CD14-positive monocyte (primary cell): ENCODE results near the gene SPG11. TPM values are rescaled to one million over a fixed set of nuclear protein-coding genes. Genes with fewer than 3 reads are reported as not detected.
A peak's percentile ranks its signal among the peaks of the same experiment; 100 is the strongest.

Source experiments
- DNase-seq, 3 donors: peaks; one replicate each; pipeline ENCODE4 v3.0.0-alpha.2; 2011 to 2022
- H2AFZ ChIP-seq: 2 replicates; pipeline ENCODE4 v1.6.0; 2012; ENCODE audit warnings: mild to moderate bottlenecking, low read depth, low read length, inconsistent platforms; ENCODE audit not compliant: insufficient read depth, poor library complexity, severe bottlenecking
- H3K27ac ChIP-seq, 2 donors: 1 replicate in 1 of 2; 2 replicates in 1 of 2; pipeline ENCODE4 v1.5.1; 2012 to 2013; ENCODE audit warnings: low read length in 2 of 2, control low read depth in 1 of 2, inconsistent platforms in 1 of 2, low read depth in 1 of 2, mild to moderate bottlenecking in 1 of 2
- H3K27me3 ChIP-seq, 2 donors: one replicate each; pipeline versions ENCODE4 v1.6.0 to v1.6.1; 2011 to 2013; ENCODE audit warnings: low read length in 2 of 2; ENCODE audit not compliant: control insufficient read depth in 2 of 2, insufficient read depth in 2 of 2
- H3K36me3 ChIP-seq, 2 donors: replicated peaks in 1 of 2; 1 replicate in 1 of 2; 2 replicates in 1 of 2; pipeline versions ENCODE4 v1.5.1 to v1.6.1; 2012 to 2013; ENCODE audit warnings: low read length in 2 of 2, control low read depth in 1 of 2, inconsistent platforms in 1 of 2, mild to moderate bottlenecking in 1 of 2; ENCODE audit not compliant: insufficient read depth in 2 of 2, control insufficient read depth in 1 of 2
- H3K4me1 ChIP-seq, 2 donors: 1 replicate in 1 of 2; 2 replicates in 1 of 2; pipeline versions ENCODE4 v1.5.1 to v1.6.1; 2012 to 2013; ENCODE audit warnings: low read length in 2 of 2, control low read depth in 1 of 2, inconsistent platforms in 1 of 2, mild to moderate bottlenecking in 1 of 2, moderate library complexity in 1 of 2; ENCODE audit not compliant: insufficient read depth in 2 of 2, control insufficient read depth in 1 of 2
- H3K4me2 ChIP-seq: replicated peaks from 2 replicates; pipeline ENCODE3; 2012; ENCODE audit warnings: low read length, moderate library complexity, mild to moderate bottlenecking; ENCODE audit not compliant: poor library complexity, severe bottlenecking; ENCODE audit errors: extremely low read depth
- H3K4me3 ChIP-seq, 3 experiments: fragments of 200-600 bp in 1 of 3; sonication (generic) in 1 of 3; replicated peaks in 1 of 3; 1 replicate in 2 of 3; 2 replicates in 1 of 3; pipeline ENCODE4 v1.5.1; 2011 to 2013; ENCODE audit warnings: low read length in 3 of 3, mild to moderate bottlenecking in 3 of 3, control low read depth in 2 of 3, low read depth in 2 of 3, inconsistent platforms in 1 of 3, moderate library complexity in 1 of 3
- H3K79me2 ChIP-seq: 2 replicates; pipeline ENCODE4 v1.6.0; 2012; ENCODE audit warnings: mild to moderate bottlenecking, control low read depth, inconsistent platforms, low read length, moderate library complexity; ENCODE audit not compliant: insufficient read depth
- H3K9ac ChIP-seq: 2 replicates; pipeline ENCODE4 v1.6.0; 2017; ENCODE audit warnings: low read length, mild to moderate bottlenecking; ENCODE audit not compliant: insufficient read depth, poor library complexity, severe bottlenecking
- H3K9me3 ChIP-seq, 2 donors: replicated peaks in 1 of 2; 1 replicate in 1 of 2; 2 replicates in 1 of 2; pipeline versions ENCODE4 v1.5.1 to v1.6.1; 2012 to 2013; ENCODE audit warnings: low read length in 2 of 2, control low read depth in 1 of 2; ENCODE audit not compliant: control insufficient read depth in 1 of 2, insufficient read depth in 1 of 2
- H4K20me1 ChIP-seq: 2 replicates; pipeline ENCODE4 v1.6.0; 2012; ENCODE audit warnings: mild to moderate bottlenecking, low read length, control low read depth, moderate library complexity; ENCODE audit not compliant: insufficient read depth
- H3K27ac Mint-ChIP-seq, 7 donors: one replicate each; pipeline ENCODE4 v1.8.0; 2020; ENCODE audit warnings: mild to moderate bottlenecking in 7 of 7, mixed read lengths in 7 of 7, moderate library complexity in 6 of 7, inconsistent platforms in 2 of 7
- H3K27me3 Mint-ChIP-seq, 3 donors: one replicate each; pipeline ENCODE4 v1.8.0; 2021 to 2022; ENCODE audit warnings: low read depth in 3 of 3, mild to moderate bottlenecking in 3 of 3, mixed read lengths in 3 of 3, moderate library complexity in 3 of 3, inconsistent platforms in 1 of 3
- H3K36me3 Mint-ChIP-seq, 2 donors: one replicate each; pipeline ENCODE4 v1.8.0; 2020; ENCODE audit warnings: mixed read lengths in 2 of 2, inconsistent platforms in 1 of 2, mild to moderate bottlenecking in 1 of 2
- H3K4me1 Mint-ChIP-seq: one replicate; pipeline ENCODE4 v1.8.0; 2020; ENCODE audit warnings: mild to moderate bottlenecking, mixed read lengths
- H3K4me3 Mint-ChIP-seq, 2 donors: one replicate each; pipeline ENCODE4 v1.8.0; 2020; ENCODE audit warnings: mild to moderate bottlenecking in 2 of 2, mixed read lengths in 2 of 2, moderate library complexity in 1 of 2
- H3K9me3 Mint-ChIP-seq, 7 donors: one replicate each; pipeline ENCODE4 v1.8.0; 2020 to 2022; ENCODE audit warnings: mixed read lengths in 7 of 7, mild to moderate bottlenecking in 6 of 7, moderate library complexity in 6 of 7, inconsistent platforms in 2 of 7
- WGBS: methylation state at CpG from one replicate; pipeline ENCODE4 v1.1.5; 2013; ENCODE audit warnings: missing lambda C conversion rate; ENCODE audit not compliant: insufficient coverage; 5-methylcytosine and 5-hydroxymethylcytosine counted together
- intact Hi-C, 2 donors: fragments of 100-400 bp; cut with micrococcal nuclease; formaldehyde crosslinking; loops; one replicate each; pipeline versions ENCODE4 v1.15.0 to v1.15.1; 2023
- polyA plus RNA-seq, 3 donors: library from polyadenylated mRNA; depleted of rRNA in 1 of 3; unstranded in 2 of 3; stranded (reverse) in 1 of 3; fragments of 300-500 nt in 2 of 3; fragments of >200 nt in 1 of 3; fragmentation: Illumina TruSeq in 2 of 3; gene quantifications; 1 replicate in 2 of 3; 2 replicates in 1 of 3; pipeline ENCODE4 v1.2.3, GENCODE V29; 2012 to 2021
- TF ChIP-seq, protein P1 (sequence below): fragments of 200-600 bp; IDR thresholded peaks from one replicate; pipeline ENCODE4 v1.8.0; 2022; ENCODE audit warnings: antibody characterized with exemption, mild to moderate bottlenecking

SPG11 gene
- polyA plus RNA-seq, 3 donors: 26.4 to 140 (median 50.4) TPM

GRCh38 chr15:44537735-44538240 lies 125.7 kb downstream of the SPG11 start:
- TF ChIP-seq, protein P1, sequence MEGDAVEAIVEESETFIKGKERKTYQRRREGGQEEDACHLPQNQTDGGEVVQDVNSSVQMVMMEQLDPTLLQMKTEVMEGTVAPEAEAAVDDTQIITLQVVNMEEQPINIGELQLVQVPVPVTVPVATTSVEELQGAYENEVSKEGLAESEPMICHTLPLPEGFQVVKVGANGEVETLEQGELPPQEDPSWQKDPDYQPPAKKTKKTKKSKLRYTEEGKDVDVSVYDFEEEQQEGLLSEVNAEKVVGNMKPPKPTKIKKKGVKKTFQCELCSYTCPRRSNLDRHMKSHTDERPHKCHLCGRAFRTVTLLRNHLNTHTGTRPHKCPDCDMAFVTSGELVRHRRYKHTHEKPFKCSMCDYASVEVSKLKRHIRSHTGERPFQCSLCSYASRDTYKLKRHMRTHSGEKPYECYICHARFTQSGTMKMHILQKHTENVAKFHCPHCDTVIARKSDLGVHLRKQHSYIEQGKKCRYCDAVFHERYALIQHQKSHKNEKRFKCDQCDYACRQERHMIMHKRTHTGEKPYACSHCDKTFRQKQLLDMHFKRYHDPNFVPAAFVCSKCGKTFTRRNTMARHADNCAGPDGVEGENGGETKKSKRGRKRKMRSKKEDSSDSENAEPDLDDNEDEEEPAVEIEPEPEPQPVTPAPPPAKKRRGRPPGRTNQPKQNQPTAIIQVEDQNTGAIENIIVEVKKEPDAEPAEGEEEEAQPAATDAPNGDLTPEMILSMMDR: peak; percentile 11
- H3K4me2 ChIP-seq: peak overlapping the region; percentile 93
- no peaks in the 10 kb centered on the region for H3K27me3 ChIP-seq
- H4K20me1 ChIP-seq: peaks cover 26% of the 10 kb centered on the region
- H3K4me1 Mint-ChIP-seq: peaks cover 33% of the 10 kb centered on the region
- peaks cover 64% of the 10 kb centered on the region for H3K79me2 ChIP-seq
- peak overlapping the region; percentile 85 to 91 for H3K4me3 Mint-ChIP-seq
- DNase-seq: peak; percentile 25 to 53 (median 47)
- peaks cover 23 to 32% of the 10 kb centered on the region in 2 donors for H3K36me3 Mint-ChIP-seq
- H3K27me3 Mint-ChIP-seq: no peaks in the 10 kb centered on the region
- H3K4me3 ChIP-seq: peak overlapping the region; percentile 61 to 90 (median 85)
- 0% methylated on average over 2 of the region's 13 CpGs for WGBS
- H3K4me1 ChIP-seq: peaks cover 12 to 27% of the 10 kb centered on the region in 2 donors
- H3K36me3 ChIP-seq: peaks cover 14 to 20% of the 10 kb centered on the region in 2 donors
- H3K27ac Mint-ChIP-seq: peak overlapping the region; percentile 92 to 98 (median 96)
- intact Hi-C loops: loop anchor here (5.0 to 10.0 kb wide), 4 partner anchors 110 to 253 kb away; partner anchors contain the start of genes CTDSPL2 (in 1 of the 2), GOLM2 (in 1 of the 2) and SPG11 (in 1 of the 2)
- H3K27ac ChIP-seq: peak overlapping the region; percentile 94 to 96
- peak overlapping the region; percentile 65 for H2AFZ ChIP-seq
- H3K9me3 ChIP-seq: no peaks in the 10 kb centered on the region
- H3K9ac ChIP-seq: peak overlapping the region; percentile 99
- H3K9me3 Mint-ChIP-seq: no peaks in the 10 kb centered on the region

GRCh38 chr15:44536962-44537734 lies 126.3 kb downstream of the SPG11 start, which contains the start of gene EIF3J:
TSS of gene EIF3J (plus strand) at chr15:44537147. CDS start at chr15:44537195, 48 bp downstream.
- H3K36me3 Mint-ChIP-seq: peaks cover 23 to 32% of the 10 kb centered on the region in 2 donors
- H3K27me3 Mint-ChIP-seq: no peaks in the 10 kb centered on the region
- H3K9me3 Mint-ChIP-seq: peaks cover 0 to under 1% (median 0%) of the 10 kb centered on the region in 7 donors
- peak within 1 kb of the TSS; percentile 85 to 93 for H3K4me3 Mint-ChIP-seq
- H4K20me1 ChIP-seq: peaks cover 20% of the 10 kb centered on the region
- peak; percentile 97 to 98 (median 97) for DNase-seq
- intact Hi-C loops: loop anchor here (5.0 to 10.0 kb wide), 4 partner anchors 110 to 252 kb away; partner anchors contain the start of genes CTDSPL2 (in 1 of the 2), GOLM2 (in 1 of the 2) and SPG11 (in 1 of the 2)
- H3K4me2 ChIP-seq: peak within 1 kb of the TSS; percentile 93
- H3K4me1 ChIP-seq: peaks cover 12 to 27% of the 10 kb centered on the region in 2 donors
- peak within 1 kb of the TSS; percentile 99 for H3K9ac ChIP-seq
- H3K36me3 ChIP-seq: peaks cover 14 to 19% of the 10 kb centered on the region in 2 donors
- no peaks in the 10 kb centered on the region for H3K9me3 ChIP-seq
- H3K27ac ChIP-seq: peak within 1 kb of the TSS; percentile 94 to 96
- TF ChIP-seq, protein P1: no peak
- no peaks in the 10 kb centered on the region for H3K27me3 ChIP-seq
- peaks cover 58% of the 10 kb centered on the region for H3K79me2 ChIP-seq
- peaks cover 32% of the 10 kb centered on the region for H3K4me1 Mint-ChIP-seq
- H3K27ac Mint-ChIP-seq: peak within 1 kb of the TSS; percentile 93 to 98 (median 96)
- WGBS: under 1% methylated on average over 88 of the region's 97 CpGs
- peak within 1 kb of the TSS; percentile 86 to 95 (median 90) for H3K4me3 ChIP-seq
- peak within 1 kb of the TSS; percentile 93 for H2AFZ ChIP-seq
